ENCODE results near the gene GZF1. TPM values are rescaled to one million over a fixed set of nuclear protein-coding genes. Genes with fewer than 3 reads are reported as not detected.

The GZF1 gene
- total and polyA plus RNA-seq, 2 donors = 8.5 to 10.6 TPM

DNA sequence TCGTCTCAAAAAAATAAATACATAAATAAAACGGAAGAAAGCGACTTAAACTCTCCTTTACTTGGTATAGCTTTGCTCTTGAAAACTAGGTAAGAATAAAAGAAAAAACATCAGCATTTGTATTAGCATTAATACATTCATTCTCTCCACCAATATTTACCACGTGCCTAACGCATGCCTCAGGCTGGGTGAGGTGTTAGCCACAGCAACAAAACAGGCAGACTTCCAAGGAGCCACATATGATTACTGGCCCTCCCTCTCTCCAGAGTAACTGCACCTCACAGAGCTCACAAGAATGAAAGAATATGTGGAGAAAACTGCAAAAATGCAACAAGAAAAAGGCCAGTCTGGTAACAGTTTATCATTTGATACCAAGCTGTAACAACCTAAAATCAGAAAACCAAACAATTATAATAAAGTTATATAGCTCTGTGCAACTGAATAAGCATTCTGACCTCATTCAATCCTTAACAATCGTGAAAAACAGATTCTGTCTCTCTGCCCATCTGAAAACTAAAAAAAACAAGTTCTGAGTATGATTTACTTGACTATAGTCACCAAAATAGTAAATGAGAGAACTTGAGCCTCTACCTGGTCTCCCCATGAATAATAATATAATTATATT is 54.1 kb downstream of the GZF1 start:
- Histone ChIP-seq H3K27me3 (ENCODE audit: control insufficient read depth in 2 of 2, insufficient read depth in 1 of 2, low read length in 1 of 2) (no peaks in the 10 kb centered on the region), H3K27ac (ENCODE audit: low read depth in 1 of 2, low read length in 1 of 2) (no peak overlapping the region), H3K9me3 (ENCODE audit: control insufficient read depth in 2 of 2, insufficient read depth in 1 of 2, low read length in 1 of 2) (no peaks in the 10 kb centered on the region), H3K36me3 (ENCODE audit: control insufficient read depth in 2 of 2, insufficient read depth in 2 of 2, low read length in 1 of 2) (no peaks in the 10 kb centered on the region), H3K4me1 (ENCODE audit: control insufficient read depth in 2 of 2, insufficient read depth in 2 of 2, low read length in 2 of 2) (peaks cover 0 to 3% of the 10 kb centered on the region in 2 donors), H3K4me3 (ENCODE audit: low read length in 2 of 2) (no peak overlapping the region)
- 97% methylated on average over 6 of the region's 6 CpGs for WGBS
- no peak for DNase-seq (ENCODE audit: low read depth in 6 of 9, low spot score in 9 of 9)

- peaks cover 3 to 8% of the 10 kb centered on the region in 2 donors for H3K4me1 ChIP-seq (ENCODE audit: control insufficient read depth in 2 of 2, insufficient read depth in 2 of 2, low read length in 2 of 2)
Observed at GRCh38 chr20:23417861-23418260, 55.9 kb downstream of the GZF1 start.

GRCh38 chr20:23419657-23419994 is 57.6 kb downstream of the GZF1 start:
- DNase-seq (ENCODE audit: low read depth in 6 of 9, low spot score in 9 of 9) = no peak
- WGBS = 33% methylated on average over 5 of the region's 5 CpGs
- no peaks in the 10 kb centered on the region for H3K9me3 ChIP-seq (ENCODE audit: control insufficient read depth in 2 of 2, insufficient read depth in 1 of 2, low read length in 1 of 2)
- H3K4me3 ChIP-seq (ENCODE audit: low read length in 2 of 2) = peak overlapping the region; percentile 86 to 87
- peak overlapping the region in 1 of 2 donors; percentile 78 for H3K27ac ChIP-seq (ENCODE audit: low read depth in 1 of 2, low read length in 1 of 2)
- peaks cover 3 to 15% of the 10 kb centered on the region in 2 donors for H3K4me1 ChIP-seq (ENCODE audit: control insufficient read depth in 2 of 2, insufficient read depth in 2 of 2, low read length in 2 of 2)
- no peaks in the 10 kb centered on the region for H3K27me3 ChIP-seq (ENCODE audit: control insufficient read depth in 2 of 2, insufficient read depth in 1 of 2, low read length in 1 of 2)
- H3K36me3 ChIP-seq (ENCODE audit: control insufficient read depth in 2 of 2, insufficient read depth in 2 of 2, low read length in 1 of 2) = no peaks in the 10 kb centered on the region

More at GRCh38 chr20:23417861-23418260, 55.9 kb downstream of the GZF1 start:
- no peaks in the 10 kb centered on the region for H3K36me3 ChIP-seq (ENCODE audit: control insufficient read depth in 2 of 2, insufficient read depth in 2 of 2, low read length in 1 of 2)
- DNase-seq (ENCODE audit: low read depth in 6 of 9, low spot score in 9 of 9) = no peak
- H3K9me3 ChIP-seq (ENCODE audit: control insufficient read depth in 2 of 2, insufficient read depth in 1 of 2, low read length in 1 of 2) = no peaks in the 10 kb centered on the region
- H3K27ac ChIP-seq (ENCODE audit: low read depth in 1 of 2, low read length in 1 of 2) = no peak overlapping the region
- no peaks in the 10 kb centered on the region for H3K27me3 ChIP-seq (ENCODE audit: control insufficient read depth in 2 of 2, insufficient read depth in 1 of 2, low read length in 1 of 2)
- no peak overlapping the region for H3K4me3 ChIP-seq (ENCODE audit: low read length in 2 of 2)

DNA sequence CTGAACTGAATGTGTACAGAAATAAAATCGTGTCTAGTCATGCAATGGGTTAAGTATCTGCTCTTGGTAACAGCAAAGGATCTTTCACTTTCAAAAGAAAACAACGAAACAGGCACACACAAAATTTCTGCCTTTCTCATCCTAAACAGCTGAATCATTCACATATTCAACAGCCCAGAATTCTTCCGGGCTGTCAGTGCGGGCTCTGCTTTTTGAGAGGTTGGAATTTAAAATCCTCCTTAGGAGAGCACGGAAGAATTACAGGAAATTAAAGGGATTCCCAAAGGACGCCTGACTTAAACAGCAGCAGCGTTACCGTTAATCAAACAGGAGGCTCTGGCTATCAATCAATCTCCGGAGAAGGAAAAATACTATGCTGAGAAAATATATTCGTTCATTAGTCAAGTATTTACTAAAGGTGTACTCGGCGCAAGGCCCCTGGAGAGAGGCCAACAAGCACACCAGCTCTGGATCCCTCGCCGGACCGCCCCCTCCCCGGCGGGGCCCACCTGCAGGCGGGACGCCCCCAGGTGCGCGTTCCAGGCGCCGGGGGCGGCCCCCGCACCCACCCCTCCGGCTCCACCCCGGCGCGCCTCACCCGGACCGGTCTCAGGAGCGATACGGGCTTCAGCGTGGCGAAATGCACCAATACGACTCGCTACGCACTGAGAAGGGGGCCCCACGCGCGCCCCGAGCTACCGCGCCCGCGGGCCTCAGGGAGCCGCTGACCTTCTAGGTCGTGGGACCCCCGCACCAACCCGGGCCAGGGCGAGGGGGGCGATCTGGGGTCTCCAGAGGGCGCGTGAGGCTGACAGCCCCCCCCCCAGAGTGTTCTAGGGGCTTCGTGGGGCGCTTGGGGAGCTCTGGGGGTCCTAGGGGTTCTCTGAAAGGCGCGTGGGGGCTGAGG is 58.3 kb downstream of the GZF1 start:
- peaks cover 3 to 22% of the 10 kb centered on the region in 2 donors for H3K4me1 ChIP-seq (ENCODE audit: control insufficient read depth in 2 of 2, insufficient read depth in 2 of 2, low read length in 2 of 2)
- H3K4me3 ChIP-seq (ENCODE audit: low read length in 2 of 2) = peak overlapping the region; percentile 86 to 87
- WGBS = under 1% methylated on average over 58 of the region's 58 CpGs
- peak in 2 of 9 donors; percentile 42 to 46 for DNase-seq (ENCODE audit: low read depth in 6 of 9, low spot score in 9 of 9)
- H3K9me3 ChIP-seq (ENCODE audit: control insufficient read depth in 2 of 2, insufficient read depth in 1 of 2, low read length in 1 of 2) = no peaks in the 10 kb centered on the region
- H3K36me3 ChIP-seq (ENCODE audit: control insufficient read depth in 2 of 2, insufficient read depth in 2 of 2, low read length in 1 of 2) = no peaks in the 10 kb centered on the region
- no peaks in the 10 kb centered on the region for H3K27me3 ChIP-seq (ENCODE audit: control insufficient read depth in 2 of 2, insufficient read depth in 1 of 2, low read length in 1 of 2)
- peak overlapping the region; percentile 78 to 82 for H3K27ac ChIP-seq (ENCODE audit: low read depth in 1 of 2, low read length in 1 of 2)

- H3K27me3 ChIP-seq (ENCODE audit: control insufficient read depth in 2 of 2, insufficient read depth in 1 of 2, low read length in 1 of 2) = no peaks in the 10 kb centered on the region
Observed at GRCh38 chr20:23420943-23421931, 59.3 kb downstream of the GZF1 start, which contains the start of gene NAPB. Gene NAPB, minus strand, starts transcription at chr20:23421488. Its CDS starts 86 bp downstream, at chr20:23421402.

More at GRCh38 chr20:23420943-23421931, 59.3 kb downstream of the GZF1 start, which contains the start of gene NAPB:
- no peaks in the 10 kb centered on the region for H3K9me3 ChIP-seq (ENCODE audit: control insufficient read depth in 2 of 2, insufficient read depth in 1 of 2, low read length in 1 of 2)
- WGBS = 1% methylated on average over 64 of the region's 64 CpGs
- no peaks in the 10 kb centered on the region for H3K36me3 ChIP-seq (ENCODE audit: control insufficient read depth in 2 of 2, insufficient read depth in 2 of 2, low read length in 1 of 2)
- H3K27ac ChIP-seq (ENCODE audit: low read depth in 1 of 2, low read length in 1 of 2) = peak within 1 kb of the TSS; percentile 78 to 82
- peaks cover 3 to 23% of the 10 kb centered on the region in 2 donors for H3K4me1 ChIP-seq (ENCODE audit: control insufficient read depth in 2 of 2, insufficient read depth in 2 of 2, low read length in 2 of 2)
- peak within 1 kb of the TSS; percentile 86 to 87 for H3K4me3 ChIP-seq (ENCODE audit: low read length in 2 of 2)
- DNase-seq (ENCODE audit: low read depth in 6 of 9, low spot score in 9 of 9) = peak; percentile 76 to 96 (median 90)

Other genes with a start within 250 kb of the GZF1 start
- gene NXT1, start 11.4 kb upstream of the GZF1 start, total RNA-seq = 33.3 TPM
- gene NXT1, start 11.4 kb upstream of the GZF1 start, polyA plus RNA-seq = 22.6 TPM
- gene NAPB, start 59.3 kb downstream of the GZF1 start, total RNA-seq = 7.6 TPM
- gene NAPB, start 59.3 kb downstream of the GZF1 start, polyA plus RNA-seq = 8.8 TPM
- not detected for gene CSTL1, start 77.5 kb downstream of the GZF1 start, total RNA-seq
- gene CSTL1, start 77.5 kb downstream of the GZF1 start, polyA plus RNA-seq = 0.11 TPM
- gene CST11, start 90.7 kb downstream of the GZF1 start, total RNA-seq = 0.33 TPM
- gene CST11, start 90.7 kb downstream of the GZF1 start, polyA plus RNA-seq = 0.32 TPM
- not detected for gene CST8, start 128.9 kb downstream of the GZF1 start, total RNA-seq
- not detected for gene CST8, start 128.9 kb downstream of the GZF1 start, polyA plus RNA-seq
- not detected for gene CST9L, start 206.3 kb downstream of the GZF1 start, total RNA-seq
- gene CST9L, start 206.3 kb downstream of the GZF1 start, polyA plus RNA-seq = 0.09 TPM
- gene CST9, start 243.7 kb downstream of the GZF1 start, total RNA-seq = 0.05 TPM
- gene CST9, start 243.7 kb downstream of the GZF1 start, polyA plus RNA-seq = 0.02 TPM